Mesenteric fat pad (tissue), 1 donor: ENCODE measurements around the gene DOC2B. TPM values are rescaled to one million over a fixed set of nuclear protein-coding genes. Genes with fewer than 3 reads are reported as not detected.
"Not testable (repeated sequence)": the region's sequence is repeated elsewhere in the genome, so short reads cannot be mapped to it uniquely, and the experiment has no call there.

Experiments
- DNase-seq: peaks from one replicate; pipeline ENCODE4 v3.0.0-alpha.2; 2020; ENCODE audit warnings: low spot score
- total RNA-seq: library from RNA; stranded (reverse); fragmentation: NEBNext Ultra II Directional; extraction: Animal tissue kit (Norgen Biotek cat#: 25700); gene quantifications from one replicate; pipeline ENCODE4 v1.2.1, GENCODE V29; 2021
- donor health status: DM: yes; HTN: yes; CAD: no.

Gene DOC2B
- total RNA-seq, 1 donor from 2014 or later = 41.5 TPM

- DNase-seq = no peak
Observed at GRCh38 chr17:213286-214105, 32.0 kb upstream of the DOC2B start.

- DNase-seq = no peak
Observed at GRCh38 chr17:210402-210801, 29.0 kb upstream of the DOC2B start.

GRCh38 chr17:208429-208828 is 27.0 kb upstream of the DOC2B start:
- no peak for DNase-seq

- DNase-seq = no peak
Observed at GRCh38 chr17:207775-208174, 26.3 kb upstream of the DOC2B start.

GRCh38 chr17:206941-207560 is 25.6 kb upstream of the DOC2B start:
- DNase-seq = no peak

- DNase-seq = not testable (repeated sequence)
Observed at GRCh38 chr17:206484-206883, 25.0 kb upstream of the DOC2B start.

GRCh38 chr17:205817-206216 is 24.4 kb upstream of the DOC2B start:
- DNase-seq = no peak

GRCh38 chr17:205148-205669 is 23.8 kb upstream of the DOC2B start:
- no peak for DNase-seq

GRCh38 chr17:204427-205147 is 23.1 kb upstream of the DOC2B start:
- no peak for DNase-seq

- DNase-seq = no peak
Observed at GRCh38 chr17:202501-202951, 21.1 kb upstream of the DOC2B start.

GRCh38 chr17:201736-202135 is 20.3 kb upstream of the DOC2B start:
- DNase-seq = not testable (repeated sequence)

GRCh38 chr17:201257-201656 is 19.8 kb upstream of the DOC2B start:
- not testable (repeated sequence) for DNase-seq

- no peak for DNase-seq
Observed at GRCh38 chr17:200586-200985, 19.1 kb upstream of the DOC2B start.

GRCh38 chr17:199806-200545 is 18.5 kb upstream of the DOC2B start:
- no peak for DNase-seq

- no peak for DNase-seq
Observed at GRCh38 chr17:199191-199604, 17.7 kb upstream of the DOC2B start.

- not testable (repeated sequence) for DNase-seq
Observed at GRCh38 chr17:198225-198624, 16.8 kb upstream of the DOC2B start.

- no peak for DNase-seq
Observed at GRCh38 chr17:197352-197751, 15.9 kb upstream of the DOC2B start.

- DNase-seq = no peak
Observed at GRCh38 chr17:194828-195602, 13.6 kb upstream of the DOC2B start.

GRCh38 chr17:193841-194806 is 12.7 kb upstream of the DOC2B start:
- no peak for DNase-seq
